HepG2 (cell line): ENCODE results near the gene OSBPL8. TPM values are rescaled to one million over a fixed set of nuclear protein-coding genes. Genes with fewer than 3 reads are reported as not detected.

Source experiments
- ATAC-seq: fragments of 200-7000 bp; cut with Tn5 transposase; 3 replicates; pipeline ENCODE4 v1.9.1; 2020; ENCODE audit warnings: mild to moderate bottlenecking, moderate library complexity
- BruUV-seq: library from RNA; stranded (reverse); fragments of 400-500 nt; replicated peaks from 2 replicates; lab custom pipeline; 2021; lab: Mats Ljungman, UMichigan
- CTCF ChIA-PET: fragments of 300-600 bp; formaldehyde crosslinking; extraction: SDS; loops from one replicate; lab custom pipeline; 2021; ENCODE audit warnings: low total read pairs, inconsistent platforms, low intra/inter-chr PET ratio; lab: Yijun Ruan, JAX
- POLR2A ChIA-PET: fragments of 350-600 bp; sonication (Branson Sonifier 250); formaldehyde crosslinking; loops from one replicate; lab custom pipeline; 2020; ENCODE audit warnings: antibody characterized with exemption, inconsistent platforms; lab: Yijun Ruan, JAX
- DNase-seq: peaks from one replicate; pipeline ENCODE4 v3.0.0-alpha.2; 2015; ENCODE audit warnings: low spot score
- FAIRE-seq: peaks from 3 replicates; lab custom pipeline; 2011; peaks lifted over from hg19 to GRCh38; lab: Jason Lieb, UNC
- H2AFZ ChIP-seq: one replicate; pipeline ENCODE4 v1.6.1; 2011; ENCODE audit warnings: low read length, inconsistent platforms
- H3K27ac ChIP-seq: fragments of 300-600 bp; 3 replicates; pipeline ENCODE4 v1.8.0; 2011; ENCODE audit warnings: mixed run types, mild to moderate bottlenecking, mixed read lengths, low read length, inconsistent platforms; ENCODE audit not compliant: insufficient read depth; ENCODE audit errors: extremely low read length
- H3K27me3 ChIP-seq, 2 experiments: fragments of 200-600 bp in 1 of 2; 2 replicates in 1 of 2; 3 replicates in 1 of 2; pipeline versions ENCODE4 v1.6.0 to v1.8.0; 2011; ENCODE audit warnings: low read length in 2 of 2, mild to moderate bottlenecking in 2 of 2, moderate library complexity in 2 of 2, inconsistent platforms in 1 of 2; ENCODE audit not compliant: insufficient read depth in 2 of 2, control insufficient read depth in 1 of 2
- H3K36me3 ChIP-seq, 2 experiments: fragments of 200-600 bp in 1 of 2; replicated peaks in 1 of 2; 2 replicates in 1 of 2; 3 replicates in 1 of 2; pipeline versions ENCODE4 v1.5.1 to v1.8.0; 2011; ENCODE audit warnings: low read length in 2 of 2, inconsistent platforms in 1 of 2; ENCODE audit not compliant: insufficient read depth in 2 of 2, control insufficient read depth in 1 of 2
- H3K4me1 ChIP-seq: 2 replicates; pipeline ENCODE4 v1.5.1; 2012; ENCODE audit warnings: low read length, inconsistent platforms; ENCODE audit not compliant: insufficient read depth
- H3K4me2 ChIP-seq: 2 replicates; pipeline ENCODE4 v1.6.0; 2011; ENCODE audit warnings: low read depth, low read length, inconsistent platforms
- H3K4me3 ChIP-seq, 3 experiments: fragments of 200-600 bp in 1 of 3; sonication (generic), shearing (Covaris generic) in 1 of 3; replicated peaks in 1 of 3; 2 replicates each; pipeline ENCODE4 v1.5.1; 2011 to 2016; ENCODE audit warnings: low read length in 3 of 3, inconsistent platforms in 2 of 3, low read depth in 2 of 3, mild to moderate bottlenecking in 2 of 3, control low read depth in 1 of 3, mixed read lengths in 1 of 3; ENCODE audit not compliant: insufficient read depth in 1 of 3
- H3K79me2 ChIP-seq: one replicate; pipeline ENCODE4 v1.6.1; 2011; ENCODE audit warnings: low read length, inconsistent platforms; ENCODE audit not compliant: insufficient read depth
- H3K9ac ChIP-seq: 2 replicates; pipeline ENCODE4 v1.6.0; 2011; ENCODE audit warnings: mild to moderate bottlenecking, low read depth, low read length, inconsistent platforms; ENCODE audit not compliant: insufficient read depth
- H3K9me3 ChIP-seq: 2 replicates; pipeline ENCODE4 v1.5.1; 2012; ENCODE audit warnings: mild to moderate bottlenecking, low read length
- H4K20me1 ChIP-seq: 2 replicates; pipeline ENCODE4 v1.6.0; 2011; ENCODE audit warnings: inconsistent platforms, mild to moderate bottlenecking, low read length, moderate library complexity; ENCODE audit not compliant: insufficient read depth
- AGO2 ChIP-seq: fragments of 200-400 bp; formaldehyde crosslinking; optimal IDR thresholded peaks from 2 replicates; pipeline ENCODE3; 2017; ENCODE audit warnings: mild to moderate bottlenecking, low read depth, low read length, moderate library complexity
- HNRNPUL1 ChIP-seq: fragments of 200-400 bp; formaldehyde crosslinking; IDR thresholded peaks from 2 replicates; pipeline ENCODE4 v1.6.1; 2017; ENCODE audit warnings: low read depth, mild to moderate bottlenecking, low read length, moderate library complexity
- KDM2A ChIP-seq: sonication (generic); formaldehyde crosslinking; IDR thresholded peaks from 2 replicates; pipeline ENCODE4 v1.4.0; 2020; ENCODE audit warnings: low read depth, missing genetic modification reagents, borderline replicate concordance
- NKX3-1 ChIP-seq: sonication (generic); formaldehyde crosslinking; IDR thresholded peaks from 2 replicates; pipeline ENCODE4 v1.5.0; 2020; ENCODE audit warnings: missing genetic modification reagents
- PHB2 ChIP-seq: fragments of 450-650 bp; IDR thresholded peaks from 2 replicates; pipeline ENCODE4 v1.6.1; 2018; ENCODE audit not compliant: partially characterized antibody
- RELA ChIP-seq: sonication (generic); formaldehyde crosslinking; IDR thresholded peaks from 2 replicates; pipeline ENCODE4 v1.4.0; 2020; ENCODE audit warnings: missing genetic modification reagents
- RFX3 ChIP-seq: IDR thresholded peaks from 2 replicates; pipeline ENCODE4 v1.6.1; 2016; ENCODE audit warnings: missing biosample characterization, missing genetic modification reagents
- RFXAP ChIP-seq: sonication (generic); formaldehyde crosslinking; IDR thresholded peaks from 2 replicates; pipeline ENCODE4 v1.4.0; 2020; ENCODE audit warnings: missing genetic modification reagents, borderline replicate concordance
- SP4 ChIP-seq: sonication (generic); formaldehyde crosslinking; IDR thresholded peaks from 2 replicates; pipeline ENCODE4 v1.8.1; 2023; ENCODE audit warnings: mild to moderate bottlenecking, missing genetic modification reagents
- STAT5B ChIP-seq: sonication (generic); formaldehyde crosslinking; IDR thresholded peaks from 2 replicates; pipeline ENCODE4 v1.4.0; 2020; ENCODE audit warnings: missing genetic modification reagents
- ZNF160 ChIP-seq: sonication (generic); formaldehyde crosslinking; IDR thresholded peaks from 2 replicates; pipeline ENCODE4 v1.8.0; 2022; ENCODE audit warnings: mild to moderate bottlenecking, inconsistent platforms, missing genetic modification reagents
- ZNF574 ChIP-seq: sonication (generic); formaldehyde crosslinking; IDR thresholded peaks from 2 replicates; pipeline ENCODE4 v1.4.0; 2020; ENCODE audit warnings: missing genetic modification reagents
- ZNF850 ChIP-seq: sonication (generic); formaldehyde crosslinking; conservative IDR thresholded peaks from 2 replicates; pipeline ENCODE4 v1.9.0; 2021; ENCODE audit warnings: mild to moderate bottlenecking, missing genetic modification reagents
- WGBS: methylation state at CpG from one replicate; pipeline ENCODE4 v1.1.6; 2017; ENCODE audit warnings: low lambda C conversion rate; 5-methylcytosine and 5-hydroxymethylcytosine counted together
- in situ Hi-C: cut with HindIII; loops from 2 replicates; pipeline ENCODE4 v1.10.0; 2017; ENCODE audit warnings: low pct_unique_long_range_greater_than_20kb; ENCODE audit not compliant: extremely low pct_ligation_motif_present
- intact Hi-C: fragments of 100-400 bp; cut with micrococcal nuclease; formaldehyde crosslinking; loops from one replicate; pipeline ENCODE4 v1.10.0; 2022; ENCODE audit not compliant: unreplicated experiment
- polyA plus RNA-seq, 8 experiments: library from polyadenylated mRNA; depleted of rRNA in 3 of 8; stranded (reverse) in 7 of 8; unstranded in 1 of 8; fragments of >200 nt; fragmentation: Illumina TruSeq in 4 of 8; extraction: Trizol in 4 of 8; gene quantifications; 2 replicates each; pipeline versions ENCODE4 v1.2.1 to v1.2.3, GENCODE V29; 2011 to 2016; ENCODE audit warnings: low read depth in 4 of 8, missing spikeins in 1 of 8, mixed read lengths in 1 of 8; ENCODE audit not compliant: insufficient read depth in 1 of 8
- total RNA-seq, 5 experiments: library from RNA; depleted of rRNA; stranded (reverse); fragments of >200 nt; fragmentation: Illumina TruSeq; extraction: Trizol; gene quantifications; 2 replicates each; pipeline ENCODE4 v1.2.3, GENCODE V29; 2016; ENCODE audit warnings: low read depth in 1 of 5
- TF ChIP-seq, protein P1 (sequence below): sonication (generic); formaldehyde crosslinking; IDR thresholded peaks from 2 replicates; pipeline ENCODE4 v1.8.0; 2022; ENCODE audit warnings: mild to moderate bottlenecking, missing genetic modification reagents, moderate library complexity
- TF ChIP-seq, protein P2 (sequence below): sonication (generic); formaldehyde crosslinking; IDR thresholded peaks from 2 replicates; pipeline ENCODE4 v1.8.1; 2023; ENCODE audit warnings: mild to moderate bottlenecking, missing genetic modification reagents

OSBPL8 gene
- total and polyA plus RNA-seq, 2 of the 13 experiments (the other 11 are each of a cell fraction or from before 2014, with no cell fraction given) = 11.0 to 33.9 TPM

DNA sequence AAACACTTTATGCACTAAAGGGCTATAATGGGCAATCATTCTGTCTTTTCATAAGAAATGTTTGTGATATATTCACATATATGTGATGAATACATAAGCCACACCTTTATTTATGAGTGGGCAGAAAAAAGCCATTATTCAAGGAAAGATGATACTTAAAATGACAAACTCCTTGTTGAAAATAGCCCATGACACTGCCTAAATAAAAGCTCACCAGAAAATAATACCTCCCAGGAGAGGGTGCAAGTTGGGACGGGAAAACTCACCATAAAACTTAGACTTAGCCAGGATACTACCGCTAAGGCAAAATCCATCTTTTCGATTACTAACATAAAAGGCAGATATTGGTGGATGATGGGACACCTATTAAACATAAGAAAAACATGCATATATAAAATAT is 175.6 kb downstream of the OSBPL8 start:
- in situ Hi-C loops = no loop called here
- Histone ChIP-seq H2AFZ (no peak overlapping the region), H4K20me1 (no peaks in the 10 kb centered on the region), H3K27me3 (no peaks in the 10 kb centered on the region), H3K27ac (no peak overlapping the region), H3K4me1 (no peaks in the 10 kb centered on the region), H3K4me3 (no peak overlapping the region), H3K4me2 (no peak overlapping the region), H3K79me2 (no peaks in the 10 kb centered on the region), H3K9ac (no peak overlapping the region), H3K9me3 (no peaks in the 10 kb centered on the region), H3K36me3 (peaks cover 2 to 5% of the 10 kb centered on the region in 2 experiments; a peak in 3 of 5 replicates)
- FAIRE-seq (no peak), DNase-seq (no peak), ATAC-seq (no peak)
- BruUV-seq = no TSS peak
- CTCF ChIA-PET = no interaction called here
- 100% methylated on average over 3 of the region's 3 CpGs for WGBS
- POLR2A ChIA-PET = no interaction called here
- no peak for TF ChIP-seq RFXAP (CRISPR knock-in tag)
- no peak for TF ChIP-seq ZNF850 (CRISPR knock-in tag)
- no peak for TF ChIP-seq STAT5B (CRISPR knock-in tag)
- TF ChIP-seq NKX3-1 (CRISPR knock-in tag) = no peak
- no peak for TF ChIP-seq HNRNPUL1
- intact Hi-C loops = no loop called here

GRCh38 chr12:76379261-76379660 is 180.3 kb downstream of the OSBPL8 start:
- POLR2A ChIA-PET = no interaction called here
- Histone ChIP-seq H3K9ac (no peak overlapping the region), H3K27ac (no peak overlapping the region), H3K4me1 (no peaks in the 10 kb centered on the region), H3K36me3 (peaks cover 1 to 5% of the 10 kb centered on the region in 2 experiments; a peak in 1 of 5 replicates), H3K27me3 (no peaks in the 10 kb centered on the region), H3K4me3 (no peak overlapping the region), H3K79me2 (no peaks in the 10 kb centered on the region), H3K4me2 (no peak overlapping the region), H4K20me1 (no peaks in the 10 kb centered on the region), H2AFZ (no peak overlapping the region), H3K9me3 (no peaks in the 10 kb centered on the region)
- ATAC-seq = no peak
- CTCF ChIA-PET = no interaction called here
- intact Hi-C loops = no loop called here
- no TSS peak for BruUV-seq
- in situ Hi-C loops = no loop called here
- no peak for FAIRE-seq
- whole genome bisulfite sequencing = 96% methylated on average over 1 of the region's 1 CpG
- DNase-seq = no peak
- TF ChIP-seq SP4 (no peak), RFX3 (CRISPR knock-in tag) (no peak), RELA (no peak), KDM2A (CRISPR knock-in tag) (no peak), ZNF160 (CRISPR knock-in tag) (no peak), PHB2 (no peak), ZNF574 (no peak), AGO2 (no peak)
- TF ChIP-seq, protein P1, sequence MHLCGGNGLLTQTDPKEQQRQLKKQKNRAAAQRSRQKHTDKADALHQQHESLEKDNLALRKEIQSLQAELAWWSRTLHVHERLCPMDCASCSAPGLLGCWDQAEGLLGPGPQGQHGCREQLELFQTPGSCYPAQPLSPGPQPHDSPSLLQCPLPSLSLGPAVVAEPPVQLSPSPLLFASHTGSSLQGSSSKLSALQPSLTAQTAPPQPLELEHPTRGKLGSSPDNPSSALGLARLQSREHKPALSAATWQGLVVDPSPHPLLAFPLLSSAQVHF = no peak
- TF ChIP-seq, protein P2, sequence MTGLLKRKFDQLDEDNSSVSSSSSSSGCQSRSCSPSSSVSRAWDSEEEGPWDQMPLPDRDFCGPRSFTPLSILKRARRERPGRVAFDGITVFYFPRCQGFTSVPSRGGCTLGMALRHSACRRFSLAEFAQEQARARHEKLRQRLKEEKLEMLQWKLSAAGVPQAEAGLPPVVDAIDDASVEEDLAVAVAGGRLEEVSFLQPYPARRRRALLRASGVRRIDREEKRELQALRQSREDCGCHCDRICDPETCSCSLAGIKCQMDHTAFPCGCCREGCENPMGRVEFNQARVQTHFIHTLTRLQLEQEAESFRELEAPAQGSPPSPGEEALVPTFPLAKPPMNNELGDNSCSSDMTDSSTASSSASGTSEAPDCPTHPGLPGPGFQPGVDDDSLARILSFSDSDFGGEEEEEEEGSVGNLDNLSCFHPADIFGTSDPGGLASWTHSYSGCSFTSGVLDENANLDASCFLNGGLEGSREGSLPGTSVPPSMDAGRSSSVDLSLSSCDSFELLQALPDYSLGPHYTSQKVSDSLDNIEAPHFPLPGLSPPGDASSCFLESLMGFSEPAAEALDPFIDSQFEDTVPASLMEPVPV (CRISPR knock-in tag) = no peak
